ENCODE data around the gene KDF1.

The KDF1 gene

GRCh38 chr1:26942656-26943055, 17.6 kb downstream of the KDF1 start:
- TF ChIP-seq JUND (IDR thresholded peaks at IDR 0.05; ENCODE audit: low read depth): no peak
- in situ Hi-C loops (cut with HindIII; ENCODE audit: low pct_unique_long_range_greater_than_20kb, low sequenced_read_pairs): no loop called here
- no peak for DNase-seq (ENCODE audit: low read depth in 1 of 2, low spot score in 1 of 2)

- TF ChIP-seq JUND (IDR thresholded peaks at IDR 0.05; ENCODE audit: low read depth): no peak
- no peak for DNase-seq (ENCODE audit: low read depth in 1 of 2, low spot score in 1 of 2)
- in situ Hi-C loops (cut with HindIII; ENCODE audit: low pct_unique_long_range_greater_than_20kb, low sequenced_read_pairs): no loop called here
These were observed 19.0 kb downstream of the KDF1 start for GRCh38 chr1:26941311-26941710.

GRCh38 chr1:26938659-26939025, 21.6 kb downstream of the KDF1 start:
- TF ChIP-seq JUND (IDR thresholded peaks at IDR 0.05; ENCODE audit: low read depth): no peak
- no peak for DNase-seq (ENCODE audit: low read depth in 1 of 2, low spot score in 1 of 2)
- in situ Hi-C loops (cut with HindIII; ENCODE audit: low pct_unique_long_range_greater_than_20kb, low sequenced_read_pairs): no loop called here

GRCh38 chr1:26938004-26938658, 22.1 kb downstream of the KDF1 start:
- TF ChIP-seq JUND (IDR thresholded peaks at IDR 0.05; ENCODE audit: low read depth): no peak
- in situ Hi-C loops (cut with HindIII; ENCODE audit: low pct_unique_long_range_greater_than_20kb, low sequenced_read_pairs): no loop called here
- no peak for DNase-seq (ENCODE audit: low read depth in 1 of 2, low spot score in 1 of 2)

- no peak for TF ChIP-seq JUND (IDR thresholded peaks at IDR 0.05; ENCODE audit: low read depth)
- DNase-seq (ENCODE audit: low read depth in 1 of 2, low spot score in 1 of 2): no peak
- in situ Hi-C loops (cut with HindIII; ENCODE audit: low pct_unique_long_range_greater_than_20kb, low sequenced_read_pairs): no loop called here
These were observed 23.4 kb downstream of the KDF1 start for GRCh38 chr1:26936823-26937222.

- no peak for DNase-seq (ENCODE audit: low read depth in 1 of 2, low spot score in 1 of 2)
- in situ Hi-C loops (cut with HindIII; ENCODE audit: low pct_unique_long_range_greater_than_20kb, low sequenced_read_pairs): no loop called here
- TF ChIP-seq JUND (IDR thresholded peaks at IDR 0.05; ENCODE audit: low read depth): no peak
These were observed 27.7 kb downstream of the KDF1 start for GRCh38 chr1:26932531-26932930.

- no peak for DNase-seq (ENCODE audit: low read depth in 1 of 2, low spot score in 1 of 2)
- TF ChIP-seq JUND (IDR thresholded peaks at IDR 0.05; ENCODE audit: low read depth): no peak
- in situ Hi-C loops (cut with HindIII; ENCODE audit: low pct_unique_long_range_greater_than_20kb, low sequenced_read_pairs): no loop called here
These were observed 36.6 kb downstream of the KDF1 start for GRCh38 chr1:26923711-26924110.

- in situ Hi-C loops (cut with HindIII; ENCODE audit: low pct_unique_long_range_greater_than_20kb, low sequenced_read_pairs): no loop called here
- TF ChIP-seq JUND (IDR thresholded peaks at IDR 0.05; ENCODE audit: low read depth): no peak
- DNase-seq (ENCODE audit: low read depth in 1 of 2, low spot score in 1 of 2): no peak
These were observed 37.4 kb downstream of the KDF1 start for GRCh38 chr1:26922901-26923300.

GRCh38 chr1:26922431-26922729, 37.9 kb downstream of the KDF1 start:
- no peak for DNase-seq (ENCODE audit: low read depth in 1 of 2, low spot score in 1 of 2)
- in situ Hi-C loops (cut with HindIII; ENCODE audit: low pct_unique_long_range_greater_than_20kb, low sequenced_read_pairs): no loop called here
- no peak for TF ChIP-seq JUND (IDR thresholded peaks at IDR 0.05; ENCODE audit: low read depth)

- peak; percentile 85 to 96 for DNase-seq (ENCODE audit: low read depth in 1 of 2, low spot score in 1 of 2)
- in situ Hi-C loops (cut with HindIII; ENCODE audit: low pct_unique_long_range_greater_than_20kb, low sequenced_read_pairs): no loop called here
- no peak for TF ChIP-seq JUND (IDR thresholded peaks at IDR 0.05; ENCODE audit: low read depth)
These were observed 38.5 kb downstream of the KDF1 start, which contains the start of gene NUDC for GRCh38 chr1:26921540-26922430. Gene NUDC, plus strand, starts transcription at chr1:26921743. Its CDS starts 106 bp downstream, at chr1:26921849.

- no peak for DNase-seq (ENCODE audit: low read depth in 1 of 2, low spot score in 1 of 2)
- no peak for TF ChIP-seq JUND (IDR thresholded peaks at IDR 0.05; ENCODE audit: low read depth)
- in situ Hi-C loops (cut with HindIII; ENCODE audit: low pct_unique_long_range_greater_than_20kb, low sequenced_read_pairs): no loop called here
These were observed 39.1 kb downstream of the KDF1 start for GRCh38 chr1:26921126-26921539.

GRCh38 chr1:26915204-26915842, 44.9 kb downstream of the KDF1 start:
- DNase-seq (ENCODE audit: low read depth in 1 of 2, low spot score in 1 of 2): no peak
- in situ Hi-C loops (cut with HindIII; ENCODE audit: low pct_unique_long_range_greater_than_20kb, low sequenced_read_pairs): no loop called here
- no peak for TF ChIP-seq JUND (IDR thresholded peaks at IDR 0.05; ENCODE audit: low read depth)

All from T47D (cell line).